Posterior vena cava (tissue), 2 donors: ENCODE measurements around the gene MAP3K5. TPM values are rescaled to one million over a fixed set of nuclear protein-coding genes. Genes with fewer than 3 reads are reported as not detected.

ENCODE experiments used
- DNase-seq: peaks from one replicate; pipeline ENCODE4 v3.0.0-alpha.2; 2020; ENCODE audit warnings: low spot score
- intact Hi-C, 2 donors: fragments of 100-400 bp; cut with DNase I; formaldehyde crosslinking; loops; one replicate each; pipeline versions ENCODE4 v1.14.1 to v1.14.2; 2022 to 2023
- total RNA-seq, 2 donors: library from RNA; stranded (reverse); fragmentation: NEBNext Ultra II Directional; extraction: Animal tissue kit (Norgen Biotek cat#: 25700); gene quantifications; one replicate each; pipeline ENCODE4 v1.2.1, GENCODE V29; 2021
- donor health status: DM: yes; HTN: yes; CAD: no.
- donor health status: DM: yes; HTN: yes; CAD: no.

Gene MAP3K5
- total RNA-seq, 2 donors from 2014 or later: 15.0 to 16.4 TPM

- intact Hi-C loops: no loop called here
- no peak for DNase-seq
These were observed 220.8 kb downstream of the MAP3K5 start for GRCh38 chr6:136571496-136571895.

- intact Hi-C loops: no loop called here
- no peak for DNase-seq
These were observed 221.2 kb downstream of the MAP3K5 start for GRCh38 chr6:136571065-136571464.

- intact Hi-C loops: no loop called here
- DNase-seq: no peak
These were observed 224.1 kb downstream of the MAP3K5 start for GRCh38 chr6:136568129-136568528.

- no peak for DNase-seq
- intact Hi-C loops: no loop called here
These were observed 224.6 kb downstream of the MAP3K5 start for GRCh38 chr6:136567688-136568087.

- intact Hi-C loops: no loop called here
- DNase-seq: no peak
These were observed 225.4 kb downstream of the MAP3K5 start for GRCh38 chr6:136566851-136567250.

GRCh38 chr6:136566007-136566487, 226.2 kb downstream of the MAP3K5 start:
- intact Hi-C loops: no loop called here
- DNase-seq: peak; percentile 86

GRCh38 chr6:136564180-136564579, 228.1 kb downstream of the MAP3K5 start:
- intact Hi-C loops: no loop called here
- DNase-seq: no peak

- intact Hi-C loops: no loop called here
- no peak for DNase-seq
These were observed 228.7 kb downstream of the MAP3K5 start for GRCh38 chr6:136563386-136564152.

GRCh38 chr6:136562211-136562610, 230.1 kb downstream of the MAP3K5 start:
- intact Hi-C loops: no loop called here
- DNase-seq: no peak

- DNase-seq: no peak
- intact Hi-C loops: no loop called here
These were observed 239.0 kb downstream of the MAP3K5 start for GRCh38 chr6:136553166-136553787.

GRCh38 chr6:136552054-136552453, 240.2 kb downstream of the MAP3K5 start:
- intact Hi-C loops: no loop called here
- DNase-seq: no peak

- DNase-seq: no peak
- intact Hi-C loops: no loop called here
These were observed 241.2 kb downstream of the MAP3K5 start for GRCh38 chr6:136551103-136551502.

GRCh38 chr6:136550330-136551071, 241.8 kb downstream of the MAP3K5 start, which contains the start of gene MAP7:
Gene MAP7 (minus strand): TSS chr6:136550422. CDS start chr6:136550408, 14 bp downstream.
- intact Hi-C loops: no loop called here
- DNase-seq: peak; percentile 85

GRCh38 chr6:136550045-136550329, 242.3 kb downstream of the MAP3K5 start:
- DNase-seq: no peak
- intact Hi-C loops: no loop called here

GRCh38 chr6:136549300-136550044, 242.8 kb downstream of the MAP3K5 start:
- peak; percentile 77 for DNase-seq
- intact Hi-C loops: no loop called here

GRCh38 chr6:136548582-136549299, 243.5 kb downstream of the MAP3K5 start:
- intact Hi-C loops: no loop called here
- no peak for DNase-seq

- no peak for DNase-seq
- intact Hi-C loops: no loop called here
These were observed 244.4 kb downstream of the MAP3K5 start for GRCh38 chr6:136547871-136548270.

- DNase-seq: no peak
- intact Hi-C loops: no loop called here
These were observed 244.9 kb downstream of the MAP3K5 start for GRCh38 chr6:136547336-136547735.

- intact Hi-C loops: no loop called here
- DNase-seq: no peak
These were observed 245.9 kb downstream of the MAP3K5 start for GRCh38 chr6:136546331-136546730.
